Activated naive CD8-positive, alpha-beta T cell treated with anti-CD3 and anti-CD28 coated beads, Interleukin-2, amount 50 U/mL, for 16 hours (primary cell): ENCODE measurements around the gene PRM1.
A peak's percentile ranks its signal among the peaks of the same experiment; 100 is the strongest.
"Not testable (repeated sequence)": the region's sequence is repeated elsewhere in the genome, so short reads cannot be mapped to it uniquely, and the experiment has no call there.

Experiments used
- DNase-seq: peaks from one replicate; pipeline ENCODE4 v3.0.0-alpha.2; 2020; ENCODE audit warnings: low read depth, low spot score

The PRM1 gene

DNA sequence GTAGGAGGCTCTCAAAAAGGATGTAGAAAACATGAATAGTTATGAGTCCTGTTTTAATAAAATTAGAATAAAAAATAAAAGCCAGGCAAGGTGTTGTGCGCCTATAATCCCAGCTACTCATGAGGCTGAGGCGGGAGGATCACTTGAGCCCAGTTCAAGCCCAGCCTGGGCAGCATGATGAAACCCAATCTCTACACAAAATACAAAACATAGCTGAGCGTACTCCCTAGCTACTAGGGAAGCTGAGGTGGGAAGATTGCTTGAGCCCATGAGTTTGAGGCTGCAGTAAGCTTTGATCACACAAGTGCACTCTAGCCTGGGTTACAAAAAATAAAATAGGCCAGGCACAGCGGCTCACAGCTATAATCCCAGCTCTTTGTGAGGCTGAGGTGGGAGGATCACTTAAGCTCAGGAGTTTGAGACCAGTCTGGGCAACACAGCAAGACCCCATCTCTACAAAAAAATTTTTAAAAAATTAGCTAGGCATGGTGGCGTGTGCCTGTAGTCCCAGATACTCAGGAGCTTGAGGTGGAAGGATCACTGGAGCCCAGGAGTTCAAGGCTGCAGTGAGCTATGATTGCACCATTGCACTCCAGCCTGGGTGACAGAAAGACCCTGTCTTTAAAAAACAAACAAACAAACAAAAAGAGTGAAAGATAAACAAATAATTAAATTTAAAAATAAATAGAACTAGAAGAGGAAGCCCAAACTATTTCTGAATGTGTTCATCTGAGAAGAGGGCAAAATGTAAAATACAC, 17.2 kb upstream of the PRM1 start:
- no peak for DNase-seq

- peak; percentile 57 for DNase-seq
These were observed 16.5 kb upstream of the PRM1 start for GRCh38 chr16:11297492-11298142.

DNA sequence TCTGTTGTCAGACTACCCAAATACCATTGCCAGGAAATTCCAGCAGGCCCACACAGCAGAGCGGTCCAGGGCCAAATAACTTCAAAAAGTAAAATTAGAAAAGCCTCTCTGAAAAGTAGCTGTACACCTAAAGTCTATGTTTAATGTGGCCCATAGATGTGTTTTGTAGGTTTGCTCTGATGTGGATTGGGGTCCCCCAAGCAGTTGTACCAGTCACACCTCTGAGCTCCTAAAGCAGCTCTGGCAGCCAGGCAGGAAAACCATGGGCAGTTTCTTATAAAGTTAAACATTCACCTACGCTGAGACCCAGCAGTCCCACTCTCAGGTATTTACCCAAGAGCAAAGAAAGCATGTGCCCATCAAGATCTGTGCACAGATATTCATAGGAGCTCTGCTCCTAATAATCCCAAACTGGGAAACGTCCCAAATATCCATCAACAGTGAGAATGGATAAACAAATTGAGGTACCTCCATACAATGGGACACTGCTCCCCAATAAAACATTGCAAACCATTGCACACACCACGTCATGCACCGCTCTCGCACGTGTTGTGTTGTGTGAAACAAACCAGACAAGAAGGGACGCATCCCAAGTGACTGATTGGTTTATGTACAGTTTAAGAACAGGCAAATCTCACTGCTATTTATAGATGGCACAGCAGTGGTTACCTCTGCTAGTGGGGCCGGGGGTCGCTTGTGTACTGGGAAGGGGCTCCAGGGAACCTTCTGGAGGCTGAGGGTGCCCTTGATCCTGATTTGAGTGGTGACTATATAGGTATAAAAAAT, 15.8 kb upstream of the PRM1 start:
- DNase-seq = no peak

DNA sequence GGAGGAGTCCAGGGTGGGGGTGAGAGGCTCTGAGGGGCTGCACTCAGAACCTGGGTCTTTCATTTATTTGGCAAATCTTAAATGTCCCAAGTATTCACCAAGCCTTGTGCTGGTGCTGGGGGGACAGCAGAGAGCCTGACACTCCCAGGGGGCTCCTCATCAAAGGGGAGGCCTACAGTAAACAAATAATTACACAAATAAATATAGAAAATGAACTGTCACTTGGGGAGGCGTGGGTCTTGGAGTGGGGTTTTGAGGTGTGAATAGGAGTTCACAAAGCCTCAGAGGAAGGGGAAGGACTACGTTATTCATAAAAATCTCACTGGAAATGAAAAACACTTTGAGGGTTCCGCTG, 15.2 kb upstream of the PRM1 start:
- no peak for DNase-seq

- DNase-seq = no peak
These were observed 14.5 kb upstream of the PRM1 start for GRCh38 chr16:11295672-11296071.

DNA sequence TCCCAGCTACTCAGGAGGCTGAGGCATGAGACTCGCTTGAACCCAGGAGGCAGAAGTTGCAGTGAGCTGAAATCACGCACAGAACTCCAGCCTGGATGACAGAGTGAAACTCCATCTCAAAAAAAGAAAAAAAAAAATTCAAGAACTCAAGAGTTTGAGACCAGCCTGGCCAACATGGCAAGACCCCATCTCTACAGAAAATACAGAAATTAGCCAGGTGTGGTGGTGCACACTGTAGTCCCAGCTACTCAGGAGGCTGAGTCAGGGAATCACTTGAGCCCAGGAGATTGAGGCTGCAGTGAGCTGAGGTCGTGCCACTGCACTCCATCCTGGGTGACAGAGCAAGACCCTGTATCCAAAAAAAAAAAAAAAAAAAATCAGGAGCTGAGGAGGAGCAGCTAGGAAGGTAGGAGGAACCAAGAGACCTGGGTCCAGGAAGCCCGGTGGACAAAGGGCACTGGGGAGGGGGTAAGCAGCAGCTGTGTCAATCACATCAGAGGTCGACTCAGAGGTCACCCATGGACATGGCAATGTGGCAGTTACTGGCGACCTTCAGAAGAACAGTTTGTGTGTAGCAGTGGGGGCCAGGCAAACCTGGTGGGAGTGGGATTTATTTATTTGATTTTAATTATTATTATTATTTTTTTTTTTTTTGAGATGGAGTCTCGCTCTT, 11.1 kb upstream of the PRM1 start:
- DNase-seq = no peak

GRCh38 chr16:11291091-11291703, 10.1 kb upstream of the PRM1 start:
- DNase-seq = no peak

GRCh38 chr16:11290102-11290893, 9.2 kb upstream of the PRM1 start:
- no peak for DNase-seq

- DNase-seq = not testable (repeated sequence)
These were observed 8.6 kb upstream of the PRM1 start for GRCh38 chr16:11289696-11290095.

GRCh38 chr16:11289202-11289601, 8.1 kb upstream of the PRM1 start:
- no peak for DNase-seq

DNA sequence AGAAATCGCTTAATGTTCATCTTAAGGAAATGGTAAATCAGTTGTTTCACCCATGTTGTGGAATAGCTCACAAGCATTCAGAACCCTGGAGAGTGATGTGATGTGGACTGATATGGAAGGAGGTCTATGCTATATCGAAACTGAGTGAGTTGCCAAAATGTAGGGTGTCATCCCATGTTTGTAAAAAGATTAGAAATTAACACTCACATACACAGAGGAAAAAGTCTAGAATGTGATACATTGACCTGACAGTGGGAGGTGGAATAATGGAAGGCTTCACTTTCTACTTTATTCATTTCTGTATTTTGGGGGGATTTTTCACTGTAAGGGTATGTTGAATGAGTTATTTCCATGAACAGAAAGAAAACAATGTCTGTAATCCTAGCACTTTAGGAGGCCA, 4.7 kb upstream of the PRM1 start:
- DNase-seq = no peak

DNA sequence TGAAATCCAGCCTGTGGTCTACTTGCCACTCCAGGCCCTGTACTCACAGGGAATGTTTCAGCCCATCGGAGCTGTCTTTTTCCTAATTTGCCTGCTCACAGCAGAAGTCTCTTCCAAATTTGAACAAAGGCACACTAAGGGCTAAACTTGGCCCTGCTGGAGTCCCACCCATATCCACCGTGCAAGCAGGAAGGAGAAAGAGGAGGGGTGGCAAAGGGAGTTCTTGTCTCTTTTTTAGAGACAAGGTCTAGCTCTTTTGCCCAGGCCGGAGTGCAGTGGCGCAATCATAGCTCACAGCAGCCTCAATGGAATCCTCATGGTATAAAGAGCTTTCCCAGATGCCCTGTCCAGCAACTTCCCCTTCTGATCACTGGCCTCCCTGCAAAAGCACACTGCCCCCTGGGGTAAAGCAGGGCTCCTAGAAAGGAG, 2.7 kb upstream of the PRM1 start:
- DNase-seq = no peak

DNA sequence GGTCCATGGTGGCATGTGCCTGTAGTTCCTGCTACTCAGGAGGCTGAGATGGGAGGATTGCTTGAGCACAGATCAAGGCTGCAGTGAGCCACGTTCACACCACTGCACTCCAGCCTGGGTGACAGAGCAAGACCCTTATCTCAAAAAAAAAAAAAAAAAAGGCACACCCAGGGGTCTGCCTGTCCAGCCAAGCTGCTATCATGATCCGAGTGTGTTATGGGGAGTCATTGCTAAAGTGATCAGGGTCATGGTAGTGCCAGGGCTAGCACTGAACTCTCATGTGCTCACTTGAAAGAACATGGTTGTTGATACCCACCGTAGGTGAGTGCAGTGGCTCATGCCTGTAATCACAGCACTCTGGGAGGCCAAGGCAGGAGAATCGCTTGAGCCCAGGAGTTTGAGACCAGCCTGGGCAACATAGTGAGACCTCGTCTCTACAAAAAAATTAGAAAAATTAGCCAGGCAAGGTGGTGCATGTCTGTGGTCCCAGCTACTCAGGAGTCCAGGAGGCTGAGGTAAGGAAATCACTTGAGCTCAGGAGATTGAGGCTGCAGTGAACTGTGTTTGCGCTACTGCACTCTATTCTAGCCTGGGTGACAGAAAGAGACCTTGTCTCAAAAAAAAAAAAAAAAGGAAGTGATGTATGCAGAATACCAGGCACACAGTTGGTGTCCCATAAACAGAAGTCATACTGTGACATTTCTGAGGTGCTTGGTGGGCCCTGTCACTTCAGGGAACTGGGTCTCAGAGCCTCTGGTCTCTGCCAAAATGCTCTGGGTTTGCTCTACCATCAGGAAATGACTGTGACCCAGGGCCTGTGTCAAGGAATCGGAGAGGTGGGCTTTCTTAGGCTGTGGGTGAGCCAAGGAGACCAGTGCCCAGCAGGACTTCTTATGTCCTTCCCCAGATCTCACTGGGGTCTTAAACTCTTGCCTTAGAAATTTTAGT, 2.2 kb downstream of the PRM1 start:
- DNase-seq = no peak

GRCh38 chr16:11277607-11278337, 3.4 kb downstream of the PRM1 start:
- DNase-seq = no peak

DNA sequence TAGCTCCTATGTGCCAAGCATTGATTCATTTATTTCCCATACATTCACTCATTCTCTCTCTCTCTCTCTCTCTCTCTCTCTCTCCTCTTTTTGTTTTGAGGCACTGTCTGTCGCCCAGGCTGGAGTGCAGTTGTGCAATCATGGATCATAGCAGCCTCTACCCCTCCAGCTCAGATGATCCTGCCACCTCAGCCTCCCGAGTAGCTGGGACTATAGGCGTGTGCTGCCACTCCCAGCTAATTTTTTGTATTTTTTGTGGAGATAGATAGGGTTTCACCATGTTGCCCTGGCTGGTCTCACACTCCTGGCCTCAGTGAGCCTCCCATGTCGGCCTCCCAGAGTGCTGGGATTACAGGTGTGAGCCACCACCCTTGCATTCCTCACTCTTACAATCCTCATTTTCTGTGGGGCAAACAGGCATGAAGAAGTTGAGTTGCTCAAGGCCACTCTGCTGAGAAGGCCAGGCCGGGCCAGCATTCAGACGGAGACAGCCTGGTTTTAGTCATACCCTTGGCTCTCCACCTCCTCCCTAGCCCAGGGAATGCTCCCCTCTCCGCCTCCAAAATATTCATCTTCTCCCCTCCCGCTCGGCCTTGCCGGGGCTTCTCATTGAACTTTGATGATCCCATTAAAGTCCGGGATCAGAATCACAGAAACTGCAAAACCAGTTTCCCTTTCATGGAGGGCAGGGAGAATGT, 4.1 kb downstream of the PRM1 start:
- no peak for DNase-seq

GRCh38 chr16:11276143-11276895, 4.8 kb downstream of the PRM1 start, which contains the start of gene PRM2:
Gene PRM2 (minus strand): TSS chr16:11276480. CDS start chr16:11276370, 110 bp downstream.
- no peak for DNase-seq

DNA sequence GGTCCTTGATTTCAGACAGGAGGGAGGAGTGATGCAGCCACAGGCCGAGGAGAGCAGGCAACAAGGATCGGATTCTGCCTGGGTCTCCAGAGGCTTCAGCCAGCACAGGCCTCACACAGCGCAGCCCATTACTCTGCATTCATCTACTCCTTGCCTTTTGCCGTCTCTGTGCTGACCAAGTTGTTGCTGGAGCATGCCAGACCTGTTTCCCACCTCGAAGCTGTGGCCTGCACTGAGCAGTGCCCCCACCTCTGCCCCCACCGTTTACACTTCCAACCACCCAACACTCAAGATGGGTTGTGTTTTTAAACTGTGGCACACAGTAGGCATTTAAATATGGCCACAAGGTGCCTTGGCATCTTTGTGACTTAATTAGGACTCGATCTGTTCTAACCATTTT, 6.2 kb downstream of the PRM1 start:
- no peak for DNase-seq
